HepG2 (cell line): ENCODE data around the gene SDR39U1. TPM values are rescaled to one million over a fixed set of nuclear protein-coding genes. Genes with fewer than 3 reads are reported as not detected.

Source experiments
- ARID2 ChIP-seq: sonication (generic); formaldehyde crosslinking; IDR thresholded peaks from 2 replicates; pipeline ENCODE4 v1.8.1; 2022; ENCODE audit warnings: mild to moderate bottlenecking, missing genetic modification reagents, borderline replicate concordance
- FOXA1 ChIP-seq, 2 experiments: fragments of 450-650 bp in 1 of 2; sonication (generic) in 1 of 2; formaldehyde crosslinking in 1 of 2; IDR thresholded peaks; 2 replicates each; pipeline versions ENCODE4 v1.4.0 to v1.6.1; 2016 to 2020; ENCODE audit warnings: missing genetic modification reagents in 1 of 2
- HHEX ChIP-seq: IDR thresholded peaks from 2 replicates; pipeline ENCODE4 v1.6.1; 2016; ENCODE audit warnings: control low read depth
- PBX3 ChIP-seq: sonication (generic); formaldehyde crosslinking; IDR thresholded peaks from 2 replicates; pipeline ENCODE4 v1.8.1; 2023; ENCODE audit warnings: missing genetic modification reagents, inconsistent platforms, borderline replicate concordance
- PHF5A ChIP-seq: IDR thresholded peaks from one replicate; pipeline ENCODE4 v1.6.1; 2018; ENCODE audit warnings: low read depth, missing genetic modification reagents; ENCODE audit not compliant: unreplicated experiment
- PHF8 ChIP-seq: sonication (generic); formaldehyde crosslinking; IDR thresholded peaks from 2 replicates; pipeline ENCODE4 v1.5.0; 2020; ENCODE audit warnings: missing genetic modification reagents
- SCMH1 ChIP-seq: sonication (generic); formaldehyde crosslinking; IDR thresholded peaks from 2 replicates; pipeline ENCODE4 v1.9.0; 2021; ENCODE audit warnings: missing genetic modification reagents, mild to moderate bottlenecking, borderline replicate concordance
- SMAD3 ChIP-seq: sonication (generic); formaldehyde crosslinking; IDR thresholded peaks from 2 replicates; pipeline ENCODE4 v1.4.0; 2020; ENCODE audit warnings: missing genetic modification reagents
- SMAD9 ChIP-seq: sonication (generic); formaldehyde crosslinking; IDR thresholded peaks from 2 replicates; pipeline ENCODE4 v1.5.1; 2020; ENCODE audit warnings: mild to moderate bottlenecking, missing genetic modification reagents
- SRSF9 ChIP-seq: fragments of 200-400 bp; formaldehyde crosslinking; IDR thresholded peaks from 2 replicates; pipeline ENCODE4 v1.6.1; 2018; ENCODE audit warnings: borderline replicate concordance, mild to moderate bottlenecking, low read depth, low read length; ENCODE audit not compliant: insufficient read depth, poor library complexity, severe bottlenecking
- TCF7L2 ChIP-seq: IDR thresholded peaks from 2 replicates; pipeline ENCODE4 v1.6.1; 2011; ENCODE audit warnings: mild to moderate bottlenecking, low read depth, low read length, moderate library complexity
- THAP11 ChIP-seq: IDR thresholded peaks from 2 replicates; pipeline ENCODE4 v1.6.1; 2016; ENCODE audit warnings: missing biosample characterization, missing genetic modification reagents
- ZBTB42 ChIP-seq: sonication (generic); formaldehyde crosslinking; IDR thresholded peaks from 2 replicates; pipeline ENCODE4 v1.5.0; 2020; ENCODE audit warnings: mild to moderate bottlenecking, missing genetic modification reagents
- ZC3H4 ChIP-seq: sonication (generic); formaldehyde crosslinking; IDR thresholded peaks from 2 replicates; pipeline ENCODE4 v1.4.0; 2020; ENCODE audit warnings: missing genetic modification reagents, borderline replicate concordance
- ZNF263 ChIP-seq: sonication (generic); formaldehyde crosslinking; IDR thresholded peaks from 2 replicates; pipeline ENCODE4 v1.4.0; 2020; ENCODE audit warnings: missing genetic modification reagents
- ZNF441 ChIP-seq: sonication (generic); formaldehyde crosslinking; IDR thresholded peaks from 2 replicates; pipeline ENCODE4 v1.7.0; 2021; ENCODE audit warnings: missing genetic modification reagents, borderline replicate concordance
- ZNF781 ChIP-seq: sonication (generic); formaldehyde crosslinking; IDR thresholded peaks from 2 replicates; pipeline ENCODE4 v1.5.1; 2020; ENCODE audit warnings: borderline replicate concordance, mild to moderate bottlenecking, missing genetic modification reagents; ENCODE audit errors: not compliant biosample characterization
- ZNF792 ChIP-seq: IDR thresholded peaks from 2 replicates; pipeline ENCODE4 v1.6.1; 2016
- polyA plus RNA-seq, 8 experiments: library from polyadenylated mRNA; depleted of rRNA in 3 of 8; stranded (reverse) in 7 of 8; unstranded in 1 of 8; fragments of >200 nt; fragmentation: Illumina TruSeq in 4 of 8; extraction: Trizol in 4 of 8; gene quantifications; 2 replicates each; pipeline versions ENCODE4 v1.2.1 to v1.2.3, GENCODE V29; 2011 to 2016; ENCODE audit warnings: low read depth in 4 of 8, missing spikeins in 1 of 8, mixed read lengths in 1 of 8; ENCODE audit not compliant: insufficient read depth in 1 of 8
- total RNA-seq, 5 experiments: library from RNA; depleted of rRNA; stranded (reverse); fragments of >200 nt; fragmentation: Illumina TruSeq; extraction: Trizol; gene quantifications; 2 replicates each; pipeline ENCODE4 v1.2.3, GENCODE V29; 2016; ENCODE audit warnings: low read depth in 1 of 5
- TF ChIP-seq, protein P1 (sequence below): sonication (generic); formaldehyde crosslinking; conservative IDR thresholded peaks from 2 replicates; pipeline ENCODE4 v1.8.1; 2023; ENCODE audit warnings: missing genetic modification reagents
- TF ChIP-seq, protein P2 (sequence below): sonication (generic); formaldehyde crosslinking; IDR thresholded peaks from 2 replicates; pipeline ENCODE4 v1.5.0; 2020; ENCODE audit warnings: mild to moderate bottlenecking, missing genetic modification reagents
- TF ChIP-seq, protein P3 (sequence below): sonication (generic); formaldehyde crosslinking; IDR thresholded peaks from 2 replicates; pipeline ENCODE4 v1.4.0; 2020; ENCODE audit warnings: missing genetic modification reagents
- TF ChIP-seq, protein P4 (sequence below): IDR thresholded peaks from 2 replicates; pipeline ENCODE4 v1.6.1; 2016; ENCODE audit warnings: low read depth, control low read depth

Gene SDR39U1
- total and polyA plus RNA-seq, 2 of the 13 experiments (the other 11 are each of a cell fraction or from before 2014, with no cell fraction given) = 34.4 to 129 TPM

DNA sequence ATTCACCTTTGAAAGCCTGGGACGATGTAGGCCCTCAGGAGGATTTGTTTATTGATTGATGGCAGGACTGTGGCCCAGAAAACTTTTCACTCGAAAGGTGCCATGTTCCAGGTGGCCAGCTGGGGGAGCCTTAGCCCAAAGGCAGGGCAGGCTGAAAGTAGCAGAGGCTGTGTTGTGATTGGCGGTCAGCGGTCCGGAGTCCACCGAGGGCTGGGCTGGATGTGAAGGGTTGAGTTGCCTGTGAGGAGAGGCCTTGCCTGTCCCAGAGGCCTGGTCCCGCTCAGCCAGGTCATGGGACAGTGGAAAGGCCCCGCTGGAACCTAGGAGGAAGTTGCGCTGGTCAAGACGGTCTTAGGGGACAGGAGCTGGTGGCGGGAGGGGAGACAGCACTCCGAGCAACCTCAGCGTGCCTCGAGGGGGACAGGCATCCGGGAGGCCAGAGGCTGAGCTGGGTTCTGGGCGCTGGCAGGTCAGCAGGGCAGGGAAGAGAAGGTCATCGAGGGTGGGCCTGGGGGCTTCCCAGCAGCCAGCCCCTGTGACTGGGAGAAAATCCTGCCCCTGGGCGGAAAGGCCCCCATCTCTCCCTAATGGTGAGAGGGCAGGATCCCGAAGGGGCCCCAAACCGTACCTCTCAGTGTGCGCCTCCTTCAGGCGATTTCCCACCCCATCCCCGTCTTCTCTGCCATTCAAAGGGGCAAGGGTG, 39.2 kb upstream of the SDR39U1 start (continued):
- peak; percentile 79 for TF ChIP-seq THAP11 (CRISPR knock-in tag)
- TF ChIP-seq SMAD3 (CRISPR knock-in tag) = peak; percentile 93
- TF ChIP-seq FOXA1 (IDR thresholded peaks at IDR 0.05) = no peak
- peak; percentile 31; the same call in 1 of the 2 replicates for TF ChIP-seq FOXA1 (CRISPR knock-in tag; IDR thresholded peaks at IDR 0.05)
- TF ChIP-seq, protein P1, sequence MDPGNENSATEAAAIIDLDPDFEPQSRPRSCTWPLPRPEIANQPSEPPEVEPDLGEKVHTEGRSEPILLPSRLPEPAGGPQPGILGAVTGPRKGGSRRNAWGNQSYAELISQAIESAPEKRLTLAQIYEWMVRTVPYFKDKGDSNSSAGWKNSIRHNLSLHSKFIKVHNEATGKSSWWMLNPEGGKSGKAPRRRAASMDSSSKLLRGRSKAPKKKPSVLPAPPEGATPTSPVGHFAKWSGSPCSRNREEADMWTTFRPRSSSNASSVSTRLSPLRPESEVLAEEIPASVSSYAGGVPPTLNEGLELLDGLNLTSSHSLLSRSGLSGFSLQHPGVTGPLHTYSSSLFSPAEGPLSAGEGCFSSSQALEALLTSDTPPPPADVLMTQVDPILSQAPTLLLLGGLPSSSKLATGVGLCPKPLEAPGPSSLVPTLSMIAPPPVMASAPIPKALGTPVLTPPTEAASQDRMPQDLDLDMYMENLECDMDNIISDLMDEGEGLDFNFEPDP (CRISPR knock-in tag) = 0 out of 2 replicates have a peak, but pooled peaks have one; percentile 89
- TF ChIP-seq SMAD9 (CRISPR knock-in tag) = no peak; the same call in 1 of the 2 replicates
- TF ChIP-seq PHF8 (CRISPR knock-in tag) = peak; percentile 94
- peak; percentile 98 for TF ChIP-seq ZNF781 (CRISPR knock-in tag)
- TF ChIP-seq HHEX (CRISPR knock-in tag) = no peak
- no peak for TF ChIP-seq ZNF441 (CRISPR knock-in tag)
- no peak for TF ChIP-seq SRSF9
- TF ChIP-seq ZNF792 (CRISPR knock-in tag) = peak; percentile 80; the same call in 1 of the 2 replicates
- TF ChIP-seq TCF7L2 = no peak
- TF ChIP-seq SCMH1 (CRISPR knock-in tag) = no peak
- TF ChIP-seq ARID2 (CRISPR knock-in tag) = no peak; the same call in 1 of the 2 replicates
- no peak for TF ChIP-seq ZBTB42 (CRISPR knock-in tag)
- TF ChIP-seq PHF5A = peak; percentile 58
- TF ChIP-seq ZC3H4 (CRISPR knock-in tag) = no peak
- TF ChIP-seq, protein P2, sequence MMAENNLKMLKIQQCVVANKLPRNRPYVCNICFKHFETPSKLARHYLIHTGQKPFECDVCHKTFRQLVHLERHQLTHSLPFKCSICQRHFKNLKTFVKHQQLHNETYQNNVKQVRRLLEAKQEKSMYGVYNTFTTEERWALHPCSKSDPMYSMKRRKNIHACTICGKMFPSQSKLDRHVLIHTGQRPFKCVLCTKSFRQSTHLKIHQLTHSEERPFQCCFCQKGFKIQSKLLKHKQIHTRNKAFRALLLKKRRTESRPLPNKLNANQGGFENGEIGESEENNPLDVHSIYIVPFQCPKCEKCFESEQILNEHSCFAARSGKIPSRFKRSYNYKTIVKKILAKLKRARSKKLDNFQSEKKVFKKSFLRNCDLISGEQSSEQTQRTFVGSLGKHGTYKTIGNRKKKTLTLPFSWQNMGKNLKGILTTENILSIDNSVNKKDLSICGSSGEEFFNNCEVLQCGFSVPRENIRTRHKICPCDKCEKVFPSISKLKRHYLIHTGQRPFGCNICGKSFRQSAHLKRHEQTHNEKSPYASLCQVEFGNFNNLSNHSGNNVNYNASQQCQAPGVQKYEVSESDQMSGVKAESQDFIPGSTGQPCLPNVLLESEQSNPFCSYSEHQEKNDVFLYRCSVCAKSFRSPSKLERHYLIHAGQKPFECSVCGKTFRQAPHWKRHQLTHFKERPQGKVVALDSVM (CRISPR knock-in tag) = no peak; the same call in 1 of the 2 replicates
- TF ChIP-seq, protein P3, sequence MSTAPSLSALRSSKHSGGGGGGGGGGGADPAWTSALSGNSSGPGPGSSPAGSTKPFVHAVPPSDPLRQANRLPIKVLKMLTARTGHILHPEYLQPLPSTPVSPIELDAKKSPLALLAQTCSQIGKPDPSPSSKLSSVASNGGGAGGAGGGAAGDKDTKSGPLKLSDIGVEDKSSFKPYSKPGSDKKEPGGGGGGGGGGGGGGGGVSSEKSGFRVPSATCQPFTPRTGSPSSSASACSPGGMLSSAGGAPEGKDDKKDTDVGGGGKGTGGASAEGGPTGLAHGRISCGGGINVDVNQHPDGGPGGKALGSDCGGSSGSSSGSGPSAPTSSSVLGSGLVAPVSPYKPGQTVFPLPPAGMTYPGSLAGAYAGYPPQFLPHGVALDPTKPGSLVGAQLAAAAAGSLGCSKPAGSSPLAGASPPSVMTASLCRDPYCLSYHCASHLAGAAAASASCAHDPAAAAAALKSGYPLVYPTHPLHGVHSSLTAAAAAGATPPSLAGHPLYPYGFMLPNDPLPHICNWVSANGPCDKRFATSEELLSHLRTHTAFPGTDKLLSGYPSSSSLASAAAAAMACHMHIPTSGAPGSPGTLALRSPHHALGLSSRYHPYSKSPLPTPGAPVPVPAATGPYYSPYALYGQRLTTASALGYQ (CRISPR knock-in tag) = no peak
- TF ChIP-seq ZNF263 (CRISPR knock-in tag) = peak; percentile 65; the same call in 1 of the 2 replicates
- no peak for TF ChIP-seq PBX3 (CRISPR knock-in tag)
- TF ChIP-seq, protein P4, sequence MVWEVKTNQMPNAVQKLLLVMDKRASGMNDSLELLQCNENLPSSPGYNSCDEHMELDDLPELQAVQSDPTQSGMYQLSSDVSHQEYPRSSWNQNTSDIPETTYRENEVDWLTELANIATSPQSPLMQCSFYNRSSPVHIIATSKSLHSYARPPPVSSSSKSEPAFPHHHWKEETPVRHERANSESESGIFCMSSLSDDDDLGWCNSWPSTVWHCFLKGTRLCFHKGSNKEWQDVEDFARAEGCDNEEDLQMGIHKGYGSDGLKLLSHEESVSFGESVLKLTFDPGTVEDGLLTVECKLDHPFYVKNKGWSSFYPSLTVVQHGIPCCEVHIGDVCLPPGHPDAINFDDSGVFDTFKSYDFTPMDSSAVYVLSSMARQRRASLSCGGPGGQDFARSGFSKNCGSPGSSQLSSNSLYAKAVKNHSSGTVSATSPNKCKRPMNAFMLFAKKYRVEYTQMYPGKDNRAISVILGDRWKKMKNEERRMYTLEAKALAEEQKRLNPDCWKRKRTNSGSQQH (CRISPR knock-in tag) = peak; percentile 36; the same call in 1 of the 2 replicates
